Activated CD4-positive, alpha-beta T cell treated with anti-CD3 and anti-CD28 coated beads, Interleukin-2, amount 10 ng/mL, durations not matched to agents 24 days and 14 days (primary cell): Measurements from ENCODE around the gene PET117. TPM values are rescaled to one million over a fixed set of nuclear protein-coding genes. Genes with fewer than 3 reads are reported as not detected.

Experiments
- DNase-seq: peaks from one replicate; pipeline ENCODE4 v3.0.0; 2022
- H3K27ac Mint-ChIP-seq: one replicate; pipeline ENCODE4 v1.8.0; 2022; ENCODE audit warnings: mild to moderate bottlenecking, mixed read lengths
- H3K27me3 Mint-ChIP-seq: one replicate; pipeline ENCODE4 v1.8.0; 2022; ENCODE audit warnings: mixed read lengths
- H3K36me3 Mint-ChIP-seq: one replicate; pipeline ENCODE4 v1.8.0; 2022; ENCODE audit warnings: low read depth, mild to moderate bottlenecking, mixed read lengths
- H3K4me1 Mint-ChIP-seq: one replicate; pipeline ENCODE4 v1.8.0; 2021; ENCODE audit warnings: mixed read lengths
- H3K4me3 Mint-ChIP-seq: one replicate; pipeline ENCODE4 v1.8.0; 2022; ENCODE audit warnings: mild to moderate bottlenecking, moderate library complexity, mixed read lengths
- H3K9me3 Mint-ChIP-seq: one replicate; pipeline ENCODE4 v1.8.0; 2021; ENCODE audit warnings: mixed read lengths
- intact Hi-C: fragments of 100-400 bp; cut with micrococcal nuclease; formaldehyde crosslinking; loops from one replicate; pipeline ENCODE4 v1.15.1; 2023
- total RNA-seq: library from RNA; stranded (reverse); gene quantifications from 2 replicates; pipeline ENCODE4 v1.2.3, GENCODE V29; 2022

Gene PET117
- total RNA-seq, 1 donor from 2014 or later, result 18.5 TPM

DNA sequence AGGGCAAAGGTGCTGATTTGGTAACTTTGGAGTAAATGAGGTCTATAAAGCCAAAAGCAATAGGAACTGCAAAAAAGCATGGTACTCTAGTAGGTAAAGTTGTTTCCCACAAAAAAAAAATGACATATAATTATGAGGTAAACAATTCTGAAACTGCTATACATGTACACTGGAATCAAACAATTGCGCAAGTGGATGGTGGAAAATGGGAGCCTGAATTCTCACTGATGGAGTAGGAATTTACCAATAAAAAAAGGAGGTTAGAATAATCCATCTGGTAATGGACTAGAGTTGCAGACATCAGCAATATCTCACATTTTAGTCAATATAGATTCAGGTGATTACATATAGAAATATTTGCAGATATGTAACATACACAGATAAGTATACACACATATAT is 5.0 kb upstream of the PET117 start:
- H3K4me1 Mint-ChIP-seq, result peaks cover 16% of the 10 kb centered on the region
- no peak overlapping the region for H3K4me3 Mint-ChIP-seq
- H3K9me3 Mint-ChIP-seq, result peaks cover 12% of the 10 kb centered on the region
- peaks cover 3% of the 10 kb centered on the region for H3K27me3 Mint-ChIP-seq
- intact Hi-C loops, result loop anchor here (10.0 kb wide), 2 partner anchors 1398 to 1558 kb away; partner anchors contain the start of genes KIF16B and SNRPB2
- no peak overlapping the region for H3K27ac Mint-ChIP-seq
- no peaks in the 10 kb centered on the region for H3K36me3 Mint-ChIP-seq
- DNase-seq, result no peak

GRCh38 chr20:18133962-18134361 is 3.7 kb upstream of the PET117 start:
- H3K4me3 Mint-ChIP-seq, result no peak overlapping the region
- peaks cover 6% of the 10 kb centered on the region for H3K36me3 Mint-ChIP-seq
- intact Hi-C loops, result loop anchor here (10.0 kb wide), 2 partner anchors 1399 to 1559 kb away; partner anchors contain the start of genes KIF16B and SNRPB2
- DNase-seq, result peak; percentile 51
- peaks cover 13% of the 10 kb centered on the region for H3K4me1 Mint-ChIP-seq
- no peak overlapping the region for H3K27ac Mint-ChIP-seq
- peaks cover 6% of the 10 kb centered on the region for H3K9me3 Mint-ChIP-seq
- peaks cover 3% of the 10 kb centered on the region for H3K27me3 Mint-ChIP-seq

- peak overlapping the region; percentile 75 for H3K4me3 Mint-ChIP-seq
- H3K9me3 Mint-ChIP-seq, result no peaks in the 10 kb centered on the region
- intact Hi-C loops, result loop anchor here (5.0 to 10.0 kb wide), 3 partner anchors 456 to 1563 kb away; partner anchors contain the start of genes KIF16B, RRBP1 and SNRPB2
- peaks cover 26% of the 10 kb centered on the region for H3K4me1 Mint-ChIP-seq
- peaks cover 3% of the 10 kb centered on the region for H3K27me3 Mint-ChIP-seq
- H3K27ac Mint-ChIP-seq, result peak overlapping the region; percentile 87
- no peak for DNase-seq
- peaks cover 19% of the 10 kb centered on the region for H3K36me3 Mint-ChIP-seq
These were observed 561 bp downstream of the PET117 start for GRCh38 chr20:18138266-18138582.

- peaks cover under 1% of the 10 kb centered on the region for H3K27me3 Mint-ChIP-seq
- no peaks in the 10 kb centered on the region for H3K9me3 Mint-ChIP-seq
- peaks cover 23% of the 10 kb centered on the region for H3K4me1 Mint-ChIP-seq
- H3K4me3 Mint-ChIP-seq, result peak overlapping the region; percentile 75
- intact Hi-C loops, result loop anchor here (5.0 to 10.0 kb wide), 3 partner anchors 457 to 1564 kb away; partner anchors contain the start of genes KIF16B, RRBP1 and SNRPB2
- H3K27ac Mint-ChIP-seq, result peak overlapping the region; percentile 87
- H3K36me3 Mint-ChIP-seq, result peaks cover 23% of the 10 kb centered on the region
- peak; percentile 55 for DNase-seq
These were observed 1.2 kb downstream of the PET117 start for GRCh38 chr20:18138639-18139583.

DNA sequence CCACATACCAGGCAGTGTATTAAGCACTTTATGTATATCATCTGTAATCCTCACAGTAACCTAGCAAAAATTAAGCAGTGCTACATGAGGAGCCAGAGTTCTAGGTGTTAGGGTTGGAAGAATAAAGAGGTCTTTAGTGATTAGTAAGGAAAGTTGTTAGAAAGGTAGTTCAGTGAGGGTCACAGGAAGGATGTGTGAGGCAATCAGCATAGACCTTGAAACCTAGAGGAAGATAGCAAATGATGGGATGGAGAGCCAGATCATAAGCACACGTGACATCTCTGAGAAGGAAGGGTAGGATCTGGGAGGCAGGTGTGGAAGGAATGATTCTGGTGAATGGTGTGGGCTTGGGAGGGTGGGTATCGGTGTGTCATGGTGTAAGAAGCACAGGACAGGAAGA is 2.2 kb downstream of the PET117 start:
- Mint-ChIP-seq H3K36me3 (peaks cover 27% of the 10 kb centered on the region), H3K27me3 (no peaks in the 10 kb centered on the region), H3K27ac (peak overlapping the region; percentile 69), H3K9me3 (no peaks in the 10 kb centered on the region), H3K4me1 (peaks cover 23% of the 10 kb centered on the region), H3K4me3 (peak overlapping the region; percentile 75)
- no peak for DNase-seq
- intact Hi-C loops, result loop anchor here (5.0 to 10.0 kb wide), 3 partner anchors 458 to 1565 kb away; partner anchors contain the start of genes KIF16B, RRBP1 and SNRPB2

GRCh38 chr20:18144541-18145099 is 7.0 kb downstream of the PET117 start:
- Mint-ChIP-seq H3K9me3 (no peaks in the 10 kb centered on the region), H3K4me1 (peaks cover 6% of the 10 kb centered on the region), H3K4me3 (no peak overlapping the region), H3K36me3 (peaks cover 31% of the 10 kb centered on the region), H3K27me3 (no peaks in the 10 kb centered on the region), H3K27ac (no peak overlapping the region)
- DNase-seq, result no peak
- intact Hi-C loops, result no loop called here

DNA sequence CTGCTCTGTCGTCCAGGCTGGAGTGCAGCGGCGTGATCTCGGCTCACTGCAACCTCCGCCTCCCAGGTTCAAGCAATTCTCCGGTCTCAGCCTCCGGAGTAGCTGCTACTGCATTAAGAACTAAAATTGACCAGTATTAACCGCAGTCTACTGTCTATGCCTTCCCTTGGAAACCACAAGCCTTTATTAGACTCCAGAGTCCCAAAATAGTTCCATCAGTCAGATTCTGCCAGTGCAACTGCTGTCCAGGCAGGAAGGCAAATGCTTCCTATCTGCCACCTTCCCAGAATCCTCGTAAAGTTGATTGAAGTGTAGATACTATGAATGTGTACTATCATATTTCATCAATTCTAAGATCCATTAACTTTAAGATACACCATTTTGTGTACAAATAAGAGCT is 16.7 kb downstream of the PET117 start:
- Mint-ChIP-seq H3K27ac (no peak overlapping the region), H3K27me3 (no peaks in the 10 kb centered on the region), H3K4me3 (no peak overlapping the region), H3K36me3 (peaks cover 18% of the 10 kb centered on the region), H3K9me3 (no peaks in the 10 kb centered on the region), H3K4me1 (peaks cover 2% of the 10 kb centered on the region)
- no peak for DNase-seq
- intact Hi-C loops, result no loop called here

- no peak overlapping the region for H3K4me3 Mint-ChIP-seq
- no peak for DNase-seq
- H3K27ac Mint-ChIP-seq, result no peak overlapping the region
- intact Hi-C loops, result no loop called here
- H3K4me1 Mint-ChIP-seq, result peaks cover 2% of the 10 kb centered on the region
- H3K9me3 Mint-ChIP-seq, result no peaks in the 10 kb centered on the region
- H3K36me3 Mint-ChIP-seq, result peaks cover 18% of the 10 kb centered on the region
- H3K27me3 Mint-ChIP-seq, result no peaks in the 10 kb centered on the region
These were observed 18.4 kb downstream of the PET117 start for GRCh38 chr20:18156045-18156444.

DNA sequence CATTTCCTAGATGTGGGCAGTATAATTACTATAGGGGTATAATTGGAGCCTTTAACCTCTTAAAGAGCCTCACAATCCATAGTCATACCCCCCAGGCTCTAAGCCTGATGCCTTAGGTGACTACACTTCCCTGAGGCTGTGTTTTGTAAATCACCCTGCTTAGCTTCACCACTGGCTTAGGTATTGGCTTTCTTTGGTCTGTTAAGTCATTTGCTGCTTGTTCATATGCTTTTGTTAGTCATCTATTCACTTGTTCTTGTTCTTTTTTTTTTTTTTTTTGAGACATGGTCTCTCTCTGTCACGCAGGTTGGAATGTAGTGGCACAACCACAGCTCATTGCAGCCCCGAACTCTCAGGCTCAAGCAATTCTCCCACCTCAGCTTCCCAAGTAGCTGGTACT is 26.7 kb downstream of the PET117 start:
- DNase-seq, result no peak
- Mint-ChIP-seq H3K9me3 (no peaks in the 10 kb centered on the region), H3K4me1 (peaks cover 21% of the 10 kb centered on the region), H3K27me3 (no peaks in the 10 kb centered on the region), H3K36me3 (peaks cover 43% of the 10 kb centered on the region), H3K4me3 (no peak overlapping the region), H3K27ac (no peak overlapping the region)
- intact Hi-C loops, result no loop called here

- H3K27ac Mint-ChIP-seq, result peak overlapping the region; percentile 68
These were observed 27.9 kb downstream of the PET117 start for GRCh38 chr20:18165553-18165952.

DNA sequence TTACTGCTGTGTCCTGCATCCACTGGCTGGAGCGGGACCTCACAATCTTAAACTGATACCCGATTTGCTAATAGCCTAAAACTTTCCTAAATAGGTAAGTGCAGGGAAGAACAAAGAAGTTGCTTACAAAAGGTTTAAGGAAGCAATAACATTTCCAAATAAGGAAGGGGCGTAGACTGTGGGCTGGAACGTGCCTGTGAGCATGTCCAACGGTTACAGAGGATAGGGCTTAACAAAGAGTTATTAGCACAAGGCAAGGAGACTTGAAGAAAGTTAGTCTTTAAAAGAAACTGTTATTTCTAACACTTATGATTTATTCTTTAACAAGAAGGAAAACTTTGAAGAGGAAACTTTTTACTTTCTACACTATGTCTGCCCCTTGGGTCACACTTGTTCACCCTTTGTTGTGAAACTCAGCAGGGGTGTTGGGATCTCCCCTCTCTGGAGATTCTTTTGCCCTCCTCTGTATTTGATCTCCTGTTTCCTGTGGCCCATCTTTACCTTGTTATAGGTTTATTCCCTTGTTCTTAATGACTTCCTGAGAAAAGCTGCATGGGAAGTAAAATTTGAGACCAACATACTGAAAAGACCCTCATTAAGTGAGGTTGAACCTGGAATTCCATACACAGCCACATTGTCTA is 28.7 kb downstream of the PET117 start:
- no peak for DNase-seq
- intact Hi-C loops, result no loop called here
- no peaks in the 10 kb centered on the region for H3K27me3 Mint-ChIP-seq
- peaks cover 21% of the 10 kb centered on the region for H3K4me1 Mint-ChIP-seq
- peaks cover 52% of the 10 kb centered on the region for H3K36me3 Mint-ChIP-seq
- no peaks in the 10 kb centered on the region for H3K9me3 Mint-ChIP-seq
- no peak overlapping the region for H3K27ac Mint-ChIP-seq
- no peak overlapping the region for H3K4me3 Mint-ChIP-seq

More at GRCh38 chr20:18165553-18165952, 27.9 kb downstream of the PET117 start:
- intact Hi-C loops, result no loop called here
- Mint-ChIP-seq H3K4me3 (peak overlapping the region; percentile 12), H3K36me3 (peaks cover 44% of the 10 kb centered on the region), H3K4me1 (peaks cover 21% of the 10 kb centered on the region), H3K27me3 (no peaks in the 10 kb centered on the region), H3K9me3 (no peaks in the 10 kb centered on the region)
- DNase-seq, result no peak

- H3K36me3 Mint-ChIP-seq, result peaks cover 51% of the 10 kb centered on the region
- intact Hi-C loops, result no loop called here
- H3K9me3 Mint-ChIP-seq, result no peaks in the 10 kb centered on the region
These were observed 29.3 kb downstream of the PET117 start for GRCh38 chr20:18166950-18167349.

GRCh38 chr20:18172379-18172778 is 34.7 kb downstream of the PET117 start:
- no peak for DNase-seq
- H3K27ac Mint-ChIP-seq, result no peak overlapping the region
- intact Hi-C loops, result no loop called here
- H3K27me3 Mint-ChIP-seq, result no peaks in the 10 kb centered on the region
- no peaks in the 10 kb centered on the region for H3K4me1 Mint-ChIP-seq
- H3K4me3 Mint-ChIP-seq, result no peak overlapping the region
- H3K9me3 Mint-ChIP-seq, result no peaks in the 10 kb centered on the region
- H3K36me3 Mint-ChIP-seq, result peaks cover 48% of the 10 kb centered on the region

More at GRCh38 chr20:18166950-18167349, 29.3 kb downstream of the PET117 start:
- H3K27ac Mint-ChIP-seq, result no peak overlapping the region
- peaks cover 21% of the 10 kb centered on the region for H3K4me1 Mint-ChIP-seq
- DNase-seq, result no peak
- H3K27me3 Mint-ChIP-seq, result no peaks in the 10 kb centered on the region
- H3K4me3 Mint-ChIP-seq, result no peak overlapping the region
